Endothelial cell of umbilical vein (primary cell): ENCODE measurements around the gene CDX4. TPM values are rescaled to one million over a fixed set of nuclear protein-coding genes. Genes with fewer than 3 reads are reported as not detected.

Experiments
- polyA plus RNA-seq, 4 experiments: library from polyadenylated mRNA; depleted of rRNA in 3 of 4; stranded (reverse) in 3 of 4; unstranded in 1 of 4; fragments of >200 nt; gene quantifications; 2 replicates each; pipeline versions ENCODE4 v1.2.1 to v1.2.3, GENCODE V29; 2011 to 2012; ENCODE audit warnings: missing spikeins in 1 of 4
- small RNA-seq: library from RNA; depleted of rRNA; stranded (forward); fragments of <200 nt; gene quantifications from one replicate; pipeline ENCODE3, GENCODE V24; 2012; ENCODE audit warnings: low replicate concordance, low read depth; ENCODE audit not compliant: insufficient read depth, insufficient read length
- total RNA-seq: library from RNA; stranded (reverse); gene quantifications from 2 replicates; pipeline ENCODE4 v1.2.3, GENCODE V29; 2021

The CDX4 gene
- total and polyA plus RNA-seq, 2 donors (not counting 3 experiments of a cell fraction or from before 2014, with no cell fraction given), result not detected

Small RNA genes lying within 50 kb of the gene (small RNA-seq; reads per million reads assigned to genes)
- gene MORF4L1P6 (not detected), gene RNU6-1044P (not detected)

Other genes with a start within 250 kb of the CDX4 start
- 1.0 and 1.1 TPM in 2 replicates for gene NAP1L2, start 232.2 kb upstream of the CDX4 start, total RNA-seq
- gene NAP1L2, start 232.2 kb upstream of the CDX4 start, polyA plus RNA-seq, result 0.13 and 0.23 TPM in 2 replicates
- gene CHIC1, start 116.1 kb downstream of the CDX4 start, total RNA-seq, result 6.1 and 7.5 TPM in 2 replicates
- gene CHIC1, start 116.1 kb downstream of the CDX4 start, polyA plus RNA-seq, result 2.4 and 3.0 TPM in 2 replicates